H9 (cell line): ENCODE results near the gene MAP3K5. TPM values are rescaled to one million over a fixed set of nuclear protein-coding genes. Genes with fewer than 3 reads are reported as not detected.
"Not testable (repeated sequence)": the region's sequence is repeated elsewhere in the genome, so short reads cannot be mapped to it uniquely, and the experiment has no call there.

Experiments used
- DNase-seq: peaks from one replicate; pipeline ENCODE4 v3.0.0-alpha.2; 2017
- H2AFZ ChIP-seq: one replicate; pipeline ENCODE4 v1.6.1; 2013; ENCODE audit warnings: mild to moderate bottlenecking, low read length, control low read depth, moderate library complexity
- H2AK5ac ChIP-seq: 2 replicates; pipeline ENCODE4 v1.6.1; 2013; ENCODE audit warnings: low read length, control low read depth, mixed read lengths; ENCODE audit not compliant: insufficient read length
- H2BK120ac ChIP-seq: one replicate; pipeline ENCODE4 v1.6.1; 2013; ENCODE audit warnings: low read depth, mild to moderate bottlenecking, low read length, control low read depth, inconsistent platforms; ENCODE audit not compliant: poor library complexity, severe bottlenecking
- H2BK12ac ChIP-seq: 2 replicates; pipeline ENCODE4 v1.6.1; 2013; ENCODE audit warnings: low read length, control low read depth, mixed read lengths, low read depth; ENCODE audit not compliant: insufficient read length
- H2BK15ac ChIP-seq: 2 replicates; pipeline ENCODE4 v1.6.1; 2013; ENCODE audit warnings: low read depth, low read length, control low read depth
- H2BK20ac ChIP-seq: one replicate; pipeline ENCODE4 v1.6.1; 2013; ENCODE audit warnings: low read depth, mild to moderate bottlenecking, low read length, control low read depth, inconsistent platforms; ENCODE audit not compliant: poor library complexity, severe bottlenecking
- H2BK5ac ChIP-seq: 2 replicates; pipeline ENCODE4 v1.6.1; 2013; ENCODE audit warnings: low read length, control low read depth, mixed read lengths; ENCODE audit not compliant: insufficient read length
- H3K14ac ChIP-seq: 2 replicates; pipeline ENCODE4 v1.6.1; 2013; ENCODE audit warnings: low read length, control low read depth; ENCODE audit not compliant: insufficient read depth
- H3K18ac ChIP-seq: 2 replicates; pipeline ENCODE4 v1.6.1; 2013; ENCODE audit warnings: low read depth, mild to moderate bottlenecking, mixed read lengths, low read length, control low read depth; ENCODE audit not compliant: insufficient read length
- H3K23ac ChIP-seq: 2 replicates; pipeline ENCODE4 v1.6.1; 2013; ENCODE audit warnings: low read length, control low read depth, mixed read lengths, low read depth; ENCODE audit not compliant: insufficient read length
- H3K23me2 ChIP-seq: 2 replicates; pipeline ENCODE4 v1.6.1; 2013; ENCODE audit warnings: low read depth, mild to moderate bottlenecking, mixed read lengths, low read length, control low read depth; ENCODE audit not compliant: insufficient read length, poor library complexity, severe bottlenecking
- H3K27ac ChIP-seq: 2 replicates; pipeline ENCODE4 v1.5.1; 2013; ENCODE audit warnings: low read length, control low read depth, mixed read lengths, low read depth; ENCODE audit not compliant: insufficient read length
- H3K27me3 ChIP-seq: 2 replicates; pipeline ENCODE4 v1.6.1; 2013; ENCODE audit warnings: low read length, control low read depth, inconsistent platforms; ENCODE audit not compliant: insufficient read depth
- H3K4ac ChIP-seq: 2 replicates; pipeline ENCODE4 v1.6.1; 2013; ENCODE audit warnings: low read depth, mild to moderate bottlenecking, control low read depth, inconsistent platforms, low read length, moderate library complexity
- H3K4me1 ChIP-seq: 2 replicates; pipeline ENCODE4 v1.6.1; 2013; ENCODE audit warnings: low read length, control low read depth, inconsistent platforms; ENCODE audit not compliant: insufficient read depth
- H3K4me2 ChIP-seq: 2 replicates; pipeline ENCODE4 v1.6.1; 2013; ENCODE audit warnings: low read length, control low read depth, mixed read lengths; ENCODE audit not compliant: insufficient read length, insufficient read depth
- H3K56ac ChIP-seq: 2 replicates; pipeline ENCODE4 v1.6.1; 2013; ENCODE audit warnings: low read depth, mild to moderate bottlenecking, mixed read lengths, low read length, control low read depth; ENCODE audit not compliant: insufficient read length
- H3K79me1 ChIP-seq: 2 replicates; pipeline ENCODE4 v1.6.1; 2013; ENCODE audit warnings: low read depth, mild to moderate bottlenecking, moderate library complexity, low read length, control low read depth, inconsistent platforms; ENCODE audit not compliant: insufficient read depth, poor library complexity, severe bottlenecking
- H3K79me2 ChIP-seq: 2 replicates; pipeline ENCODE4 v1.6.1; 2013; ENCODE audit warnings: low read length, control low read depth, inconsistent platforms; ENCODE audit not compliant: insufficient read depth
- H3K9ac ChIP-seq: 2 replicates; pipeline ENCODE4 v1.6.1; 2013; ENCODE audit warnings: low read length, control low read depth, mixed read lengths; ENCODE audit not compliant: insufficient read length; ENCODE audit errors: extremely low read depth
- H3K9me3 ChIP-seq: one replicate; pipeline ENCODE4 v1.6.1; 2013; ENCODE audit warnings: low read depth, low read length, inconsistent platforms; ENCODE audit not compliant: control insufficient read depth
- H3T11ph ChIP-seq: one replicate; pipeline ENCODE4 v1.6.1; 2013; ENCODE audit warnings: mild to moderate bottlenecking, low read length, control low read depth, inconsistent platforms
- H4K20me1 ChIP-seq: one replicate; pipeline ENCODE4 v1.6.1; 2013; ENCODE audit not compliant: control insufficient read depth, insufficient read length, insufficient read depth
- H4K5ac ChIP-seq: 2 replicates; pipeline ENCODE4 v1.6.1; 2013; ENCODE audit warnings: low read depth, mild to moderate bottlenecking, mixed read lengths, low read length, control low read depth; ENCODE audit not compliant: insufficient read length
- H4K8ac ChIP-seq: replicated peaks from 2 replicates; pipeline ENCODE4 v1.6.1; 2013; ENCODE audit warnings: low read length, control low read depth, mixed read lengths, low read depth; ENCODE audit not compliant: insufficient read length
- H4K91ac ChIP-seq: 2 replicates; pipeline ENCODE4 v1.6.1; 2013; ENCODE audit warnings: low read depth, mild to moderate bottlenecking, moderate library complexity, mixed read lengths, low read length, control low read depth; ENCODE audit not compliant: insufficient read length
- H3K27ac Mint-ChIP-seq, 3 experiments: 2 replicates in 2 of 3; 3 replicates in 1 of 3; pipeline ENCODE4 v1.8.0; 2020 to 2021; ENCODE audit warnings: mixed read lengths in 3 of 3, mild to moderate bottlenecking in 1 of 3, moderate library complexity in 1 of 3
- H3K27me3 Mint-ChIP-seq: 2 replicates; pipeline ENCODE4 v1.8.0; 2021; ENCODE audit warnings: low read depth, mild to moderate bottlenecking, moderate library complexity, mixed read lengths
- H3K36me3 Mint-ChIP-seq, 3 experiments: 2 replicates in 2 of 3; 3 replicates in 1 of 3; pipeline ENCODE4 v1.8.0; 2020 to 2021; ENCODE audit warnings: low read depth in 3 of 3, mixed read lengths in 3 of 3; ENCODE audit not compliant: insufficient read depth in 1 of 3
- H3K4me1 Mint-ChIP-seq, 2 experiments: 2 replicates each; pipeline ENCODE4 v1.8.0; 2020; ENCODE audit warnings: mixed read lengths in 2 of 2
- H3K4me3 Mint-ChIP-seq, 2 experiments: 2 replicates in 1 of 2; 3 replicates in 1 of 2; pipeline ENCODE4 v1.8.0; 2020 to 2021; ENCODE audit warnings: mild to moderate bottlenecking in 2 of 2, mixed read lengths in 2 of 2, moderate library complexity in 1 of 2
- H3K9me3 Mint-ChIP-seq, 2 experiments: 2 replicates in 1 of 2; 3 replicates in 1 of 2; pipeline ENCODE4 v1.8.0; 2020; ENCODE audit warnings: mild to moderate bottlenecking in 2 of 2, mixed read lengths in 2 of 2, moderate library complexity in 1 of 2
- WGBS: extraction: QIAGEN DNeasy Blood & Tissue Kit; methylation state at CpG from one replicate; pipeline ENCODE4 v1.1.7; 2013; ENCODE audit warnings: missing lambda C conversion rate, low lambda C conversion rate, mixed read lengths; ENCODE audit not compliant: insufficient read length; ENCODE audit errors: extremely low coverage; 5-methylcytosine and 5-hydroxymethylcytosine counted together
- total RNA-seq: library from RNA; stranded (reverse); gene quantifications from 2 replicates; pipeline ENCODE4 v1.2.1, GENCODE V29; 2021
- TF ChIP-seq, protein P1 (sequence below): fragments of 200-600 bp; sonication (generic); conservative IDR thresholded peaks from 3 replicates; pipeline ENCODE4 v1.8.0; 2021; ENCODE audit warnings: antibody characterized with exemption, mild to moderate bottlenecking

Gene MAP3K5
- total RNA-seq, 1 experiment from 2014 or later: 1.6 TPM

DNA sequence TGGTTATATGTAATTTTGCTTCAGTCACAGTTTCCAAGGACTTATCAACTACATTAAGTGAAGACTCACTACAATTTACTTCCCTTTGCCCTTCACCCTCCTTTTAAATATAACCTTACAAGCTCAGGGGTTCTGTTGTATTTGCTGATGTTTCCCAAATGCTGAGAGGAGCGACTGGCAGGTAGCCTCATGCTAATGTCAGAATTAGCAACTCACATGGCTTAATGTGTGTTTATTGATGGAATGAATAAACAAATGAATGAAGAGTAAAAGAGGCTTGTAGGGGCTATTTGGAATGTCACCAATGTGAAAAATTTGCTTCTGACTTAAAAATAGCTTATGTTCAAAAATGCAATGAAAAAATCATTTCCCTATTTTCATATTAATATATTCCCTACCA is 200.7 kb downstream of the MAP3K5 start:
- Histone ChIP-seq H3K27ac (no peak overlapping the region), H3K56ac (no peak overlapping the region), H3K9me3 (no peaks in the 10 kb centered on the region), H3K4ac (no peak overlapping the region), H3K27me3 (no peaks in the 10 kb centered on the region), H3K18ac (no peak overlapping the region), H4K8ac (no peak overlapping the region), H4K20me1 (no peaks in the 10 kb centered on the region), H3K23ac (no peak overlapping the region), H3K14ac (no peak overlapping the region), H2BK15ac (no peak overlapping the region), H3T11ph (no peak overlapping the region), H3K9ac (no peak overlapping the region), H4K5ac (no peak overlapping the region), H2BK5ac (no peak overlapping the region), H3K79me2 (no peaks in the 10 kb centered on the region), H2BK20ac (no peak overlapping the region), H2AK5ac (no peak overlapping the region), H3K79me1 (no peaks in the 10 kb centered on the region), H4K91ac (no peak overlapping the region), H3K23me2 (no peaks in the 10 kb centered on the region), H3K4me2 (peak overlapping the region; percentile 7), H2BK12ac (no peak overlapping the region), H2AFZ (no peak overlapping the region), H3K4me1 (peaks cover 28% of the 10 kb centered on the region), H2BK120ac (no peak overlapping the region)
- H3K9me3 Mint-ChIP-seq: peaks cover 7 to 13% of the 10 kb centered on the region in 2 experiments; a peak in 4 of 5 replicates
- WGBS: no CpG with 5 or more reads among the region's 1 CpG
- TF ChIP-seq, protein P1, sequence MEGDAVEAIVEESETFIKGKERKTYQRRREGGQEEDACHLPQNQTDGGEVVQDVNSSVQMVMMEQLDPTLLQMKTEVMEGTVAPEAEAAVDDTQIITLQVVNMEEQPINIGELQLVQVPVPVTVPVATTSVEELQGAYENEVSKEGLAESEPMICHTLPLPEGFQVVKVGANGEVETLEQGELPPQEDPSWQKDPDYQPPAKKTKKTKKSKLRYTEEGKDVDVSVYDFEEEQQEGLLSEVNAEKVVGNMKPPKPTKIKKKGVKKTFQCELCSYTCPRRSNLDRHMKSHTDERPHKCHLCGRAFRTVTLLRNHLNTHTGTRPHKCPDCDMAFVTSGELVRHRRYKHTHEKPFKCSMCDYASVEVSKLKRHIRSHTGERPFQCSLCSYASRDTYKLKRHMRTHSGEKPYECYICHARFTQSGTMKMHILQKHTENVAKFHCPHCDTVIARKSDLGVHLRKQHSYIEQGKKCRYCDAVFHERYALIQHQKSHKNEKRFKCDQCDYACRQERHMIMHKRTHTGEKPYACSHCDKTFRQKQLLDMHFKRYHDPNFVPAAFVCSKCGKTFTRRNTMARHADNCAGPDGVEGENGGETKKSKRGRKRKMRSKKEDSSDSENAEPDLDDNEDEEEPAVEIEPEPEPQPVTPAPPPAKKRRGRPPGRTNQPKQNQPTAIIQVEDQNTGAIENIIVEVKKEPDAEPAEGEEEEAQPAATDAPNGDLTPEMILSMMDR: no peak
- H3K27me3 Mint-ChIP-seq: no peaks in the 10 kb centered on the region
- H3K36me3 Mint-ChIP-seq: peaks cover 11 to 23% (median 15%) of the 10 kb centered on the region in 3 experiments
- peaks cover 51 to 57% of the 10 kb centered on the region in 2 experiments for H3K4me1 Mint-ChIP-seq
- no peak for DNase-seq
- no peak overlapping the region for H3K4me3 Mint-ChIP-seq
- peak overlapping the region in 2 of 3 experiments; percentile 24 to 92; a peak in 3 of 7 replicates for H3K27ac Mint-ChIP-seq

DNA sequence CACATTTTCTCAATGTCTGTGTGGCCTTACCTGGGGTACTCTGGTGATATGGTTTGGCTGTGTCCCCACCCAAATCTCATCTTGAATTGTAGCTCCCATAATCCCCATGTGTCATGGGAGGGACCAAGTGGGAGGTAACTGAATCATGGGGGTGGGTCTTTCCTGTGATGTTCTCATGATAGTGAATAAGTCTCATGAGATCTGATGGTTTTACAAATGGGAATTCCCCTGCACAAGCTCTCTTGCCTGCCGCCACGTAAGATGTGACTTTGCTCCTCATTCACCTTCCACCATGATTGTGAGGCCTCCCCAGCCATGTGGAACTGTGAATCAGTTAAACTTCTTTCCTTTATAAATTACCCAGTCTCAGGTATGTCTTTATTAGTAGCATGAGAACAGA is 201.4 kb downstream of the MAP3K5 start:
- not testable (repeated sequence) for H3K79me1 ChIP-seq, H4K91ac ChIP-seq, H2BK5ac ChIP-seq, H3K27me3 ChIP-seq, H3K9me3 ChIP-seq, H3K4me2 ChIP-seq, H2BK15ac ChIP-seq, H3K14ac ChIP-seq, H2AFZ ChIP-seq, H2BK120ac ChIP-seq, H4K5ac ChIP-seq, H3K23ac ChIP-seq, H3K79me2 ChIP-seq, H2BK20ac ChIP-seq, H3K9ac ChIP-seq, H4K8ac ChIP-seq, H4K20me1 ChIP-seq, H3T11ph ChIP-seq, H3K18ac ChIP-seq, H2AK5ac ChIP-seq, H2BK12ac ChIP-seq, H3K27ac ChIP-seq, H3K27me3 Mint-ChIP-seq, H3K56ac ChIP-seq, DNase-seq, H3K23me2 ChIP-seq, H3K4ac ChIP-seq
- peaks cover 32% of the 10 kb centered on the region for H3K4me1 ChIP-seq
- Mint-ChIP-seq H3K9me3 (peaks cover 7 to 13% of the 10 kb centered on the region in 2 experiments; a peak in 4 of 5 replicates), H3K27ac (peak overlapping the region in 2 of 3 experiments; percentile 45 to 64; a peak in 2 of 7 replicates), H3K36me3 (peaks cover 11 to 23% (median 15%) of the 10 kb centered on the region in 3 experiments), H3K4me1 (peaks cover 56 to 64% of the 10 kb centered on the region in 2 experiments), H3K4me3 (peak overlapping the region in 1 of 2 experiments; percentile 55; a peak in 1 of 5 replicates)
- WGBS: no CpG with 5 or more reads among the region's 2 CpGs
